PC-9 (cell line): ENCODE data around the gene KCNE4. TPM values are rescaled to one million over a fixed set of nuclear protein-coding genes. Genes with fewer than 3 reads are reported as not detected.
"Not testable (repeated sequence)": the region's sequence is repeated elsewhere in the genome, so short reads cannot be mapped to it uniquely, and the experiment has no call there.

Source experiments
- BruUV-seq: library from RNA; stranded (reverse); fragments of 400-500 nt; replicated peaks from 2 replicates; lab custom pipeline; 2021; lab: Mats Ljungman, UMichigan
- CTCF ChIA-PET: fragments of 300-600 bp; sonication (Branson Sonifier 250); formaldehyde crosslinking; loops from one replicate; lab custom pipeline; 2022; ENCODE audit warnings: antibody characterized with exemption; lab: Charles Lee
- POLR2A ChIA-PET: fragments of 300-600 bp; sonication (Branson Sonifier 250); formaldehyde crosslinking; loops from one replicate; lab custom pipeline; 2022; ENCODE audit warnings: antibody characterized with exemption; ENCODE audit not compliant: unreplicated experiment; lab: Charles Lee
- DNase-seq, 2 experiments: peaks; one replicate each; pipeline versions ENCODE4 v3.0.0 to v3.0.0-alpha.2; 2015 to 2022; ENCODE audit warnings: mixed read lengths in 1 of 2
- H2AFZ ChIP-seq: fragments of 200-600 bp; sonication (generic); 2 replicates; pipeline ENCODE4 v1.8.1; 2017; ENCODE audit warnings: antibody characterized with exemption
- H3F3A ChIP-seq: fragments of 200-600 bp; sonication (generic); 2 replicates; pipeline ENCODE4 v1.8.1; 2017; ENCODE audit warnings: antibody characterized with exemption, mild to moderate bottlenecking, low read depth; ENCODE audit not compliant: insufficient read depth
- H3K27ac ChIP-seq: fragments of 200-600 bp; sonication (generic); 2 replicates; pipeline ENCODE4 v1.6.1; 2016; ENCODE audit warnings: mixed run types
- H3K27me3 ChIP-seq: fragments of 200-600 bp; sonication (generic); 2 replicates; pipeline ENCODE4 v1.6.1; 2016; ENCODE audit warnings: low read depth, mixed run types; ENCODE audit not compliant: insufficient read depth
- H3K36me3 ChIP-seq: fragments of 200-600 bp; sonication (generic); 2 replicates; pipeline ENCODE4 v1.6.1; 2016; ENCODE audit warnings: low read depth, mixed run types
- H3K4me1 ChIP-seq: fragments of 200-600 bp; sonication (generic); replicated peaks from 2 replicates; pipeline ENCODE4 v1.6.1; 2016; ENCODE audit warnings: mixed run types; ENCODE audit not compliant: insufficient read depth
- H3K4me2 ChIP-seq: fragments of 200-600 bp; sonication (generic); 2 replicates; pipeline ENCODE4 v1.6.1; 2017; ENCODE audit warnings: mixed run types
- H3K4me3 ChIP-seq: fragments of 200-600 bp; sonication (generic); 2 replicates; pipeline ENCODE4 v1.6.1; 2016; ENCODE audit warnings: mixed run types
- H3K79me2 ChIP-seq: fragments of 200-600 bp; sonication (generic); 2 replicates; pipeline ENCODE4 v1.6.1; 2017; ENCODE audit warnings: low read depth, mixed run types
- H3K9me2 ChIP-seq: fragments of 200-600 bp; sonication (generic); 2 replicates; pipeline ENCODE4 v1.8.1; 2017; ENCODE audit warnings: mild to moderate bottlenecking; ENCODE audit not compliant: insufficient read depth
- H3K9me3 ChIP-seq: fragments of 200-600 bp; sonication (generic); 2 replicates; pipeline ENCODE4 v1.8.1; 2016; ENCODE audit warnings: low read depth; ENCODE audit not compliant: insufficient read depth
- H4K20me1 ChIP-seq: fragments of 200-600 bp; sonication (generic); 2 replicates; pipeline ENCODE4 v1.8.1; 2017; ENCODE audit not compliant: insufficient read depth
- EZH2 ChIP-seq: fragments of 200-600 bp; sonication (generic); IDR thresholded peaks from 2 replicates; pipeline ENCODE4 v1.8.0; 2017; ENCODE audit warnings: antibody characterized with exemption, low read depth
- intact Hi-C: fragments of 100-400 bp; cut with micrococcal nuclease; formaldehyde crosslinking; loops from one replicate; pipeline ENCODE4 v1.10.0; 2022; ENCODE audit not compliant: unreplicated experiment
- total RNA-seq: library from RNA; stranded (reverse); gene quantifications from 2 replicates; pipeline ENCODE4 v1.2.3, GENCODE V29; 2021
- TF ChIP-seq, protein P1 (sequence below): fragments of 200-600 bp; sonication (generic); conservative IDR thresholded peaks from 2 replicates; pipeline ENCODE4 v1.6.1; 2017; ENCODE audit warnings: mixed run types, antibody characterized with exemption, mild to moderate bottlenecking, moderate library complexity

KCNE4 gene
- total RNA-seq, 1 experiment from 2014 or later: 0.11 TPM

DNA sequence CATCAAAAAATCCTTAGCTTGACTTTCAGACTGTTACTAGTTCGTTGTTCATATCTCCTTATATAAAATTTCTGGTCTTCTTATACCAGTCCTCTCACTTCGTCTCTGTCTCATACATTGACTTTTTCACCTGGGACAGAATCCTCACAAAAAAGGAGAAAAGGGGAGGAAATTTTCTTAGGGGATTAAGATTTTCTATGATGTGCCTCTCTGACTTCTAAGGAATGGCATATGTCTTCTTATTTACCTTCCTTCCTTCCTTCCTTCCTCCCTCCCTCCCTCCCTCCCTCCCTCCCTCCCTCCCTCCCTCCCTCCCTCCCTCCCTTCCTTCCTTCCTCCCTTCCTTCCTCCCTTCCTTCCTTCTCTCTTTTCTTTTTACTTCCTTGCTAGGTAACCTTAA is 27.9 kb downstream of the KCNE4 start:
- Histone ChIP-seq H4K20me1 (no peaks in the 10 kb centered on the region), H3F3A (no peaks in the 10 kb centered on the region), H3K27me3 (no peaks in the 10 kb centered on the region), H3K4me3 (no peak overlapping the region), H2AFZ (no peak overlapping the region), H3K9me3 (0 out of 2 replicates have a peak, but pooled peaks cover 10% of the 10 kb centered on the region), H3K27ac (no peak overlapping the region), H3K79me2 (no peaks in the 10 kb centered on the region), H3K36me3 (no peaks in the 10 kb centered on the region), H3K4me2 (no peak overlapping the region), H3K9me2 (no peaks in the 10 kb centered on the region), H3K4me1 (no peaks in the 10 kb centered on the region)
- ChIA-PET POLR2A (no interaction called here), CTCF (no interaction called here)
- TF ChIP-seq, protein P1, sequence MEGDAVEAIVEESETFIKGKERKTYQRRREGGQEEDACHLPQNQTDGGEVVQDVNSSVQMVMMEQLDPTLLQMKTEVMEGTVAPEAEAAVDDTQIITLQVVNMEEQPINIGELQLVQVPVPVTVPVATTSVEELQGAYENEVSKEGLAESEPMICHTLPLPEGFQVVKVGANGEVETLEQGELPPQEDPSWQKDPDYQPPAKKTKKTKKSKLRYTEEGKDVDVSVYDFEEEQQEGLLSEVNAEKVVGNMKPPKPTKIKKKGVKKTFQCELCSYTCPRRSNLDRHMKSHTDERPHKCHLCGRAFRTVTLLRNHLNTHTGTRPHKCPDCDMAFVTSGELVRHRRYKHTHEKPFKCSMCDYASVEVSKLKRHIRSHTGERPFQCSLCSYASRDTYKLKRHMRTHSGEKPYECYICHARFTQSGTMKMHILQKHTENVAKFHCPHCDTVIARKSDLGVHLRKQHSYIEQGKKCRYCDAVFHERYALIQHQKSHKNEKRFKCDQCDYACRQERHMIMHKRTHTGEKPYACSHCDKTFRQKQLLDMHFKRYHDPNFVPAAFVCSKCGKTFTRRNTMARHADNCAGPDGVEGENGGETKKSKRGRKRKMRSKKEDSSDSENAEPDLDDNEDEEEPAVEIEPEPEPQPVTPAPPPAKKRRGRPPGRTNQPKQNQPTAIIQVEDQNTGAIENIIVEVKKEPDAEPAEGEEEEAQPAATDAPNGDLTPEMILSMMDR: no peak
- no peak for TF ChIP-seq EZH2
- no peak for DNase-seq
- intact Hi-C loops: no loop called here
- no TSS peak for BruUV-seq

DNA sequence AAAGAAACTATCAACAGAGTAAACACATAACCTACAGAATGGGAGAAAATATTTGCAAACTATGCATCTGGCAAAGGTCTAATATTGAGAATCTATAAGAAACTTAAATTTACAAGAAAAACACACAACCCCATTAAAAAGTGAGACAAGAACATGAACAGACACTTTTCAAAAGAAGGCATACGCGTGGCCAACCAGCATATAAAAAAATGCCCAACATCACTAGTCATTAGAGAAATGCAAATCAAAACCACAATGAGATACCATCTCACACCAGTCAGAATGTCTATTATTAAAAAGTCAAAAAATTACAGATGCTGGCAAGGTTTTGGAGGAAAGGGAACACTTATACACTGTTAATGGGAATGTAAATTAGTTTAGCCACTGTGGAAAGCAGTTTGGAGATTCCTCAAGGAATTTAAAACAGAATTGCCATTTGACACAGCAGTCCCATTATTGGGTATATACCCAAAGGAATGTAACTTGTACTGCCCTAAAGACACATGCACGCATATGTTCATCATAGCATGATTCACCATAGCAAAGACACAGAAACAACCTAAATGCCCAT is 28.9 kb downstream of the KCNE4 start:
- H3K4me1 ChIP-seq, H3K79me2 ChIP-seq, DNase-seq, H3K36me3 ChIP-seq, H3K4me3 ChIP-seq, H2AFZ ChIP-seq, H3K27me3 ChIP-seq, BruUV-seq, POLR2A ChIA-PET, H3K27ac ChIP-seq, H3K4me2 ChIP-seq, H3K9me2 ChIP-seq, intact Hi-C loops, CTCF ChIA-PET, H4K20me1 ChIP-seq, H3F3A ChIP-seq, H3K9me3 ChIP-seq: not testable (repeated sequence)

DNA sequence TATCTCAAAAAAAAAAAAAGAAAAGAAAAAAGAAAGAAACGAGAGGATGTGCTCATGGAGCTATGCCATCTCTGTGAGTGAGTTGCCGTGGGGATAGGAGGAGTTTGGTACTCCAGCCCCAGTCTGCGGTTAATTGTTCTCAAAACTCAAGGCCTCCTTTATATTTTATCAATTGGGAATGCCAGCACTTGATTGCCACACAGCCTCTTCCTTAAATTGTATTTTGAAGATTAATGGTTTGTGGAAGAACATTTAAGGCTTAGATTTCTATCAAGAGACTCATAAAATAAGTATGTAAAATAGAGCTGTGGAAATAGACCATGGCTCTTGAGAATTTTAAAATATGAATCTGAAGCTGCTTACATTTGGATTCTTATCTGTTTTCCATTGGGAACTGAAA is 29.8 kb downstream of the KCNE4 start:
- POLR2A ChIA-PET: no interaction called here

More for the DNA sequence above, 29.8 kb downstream of the KCNE4 start:
- CTCF ChIA-PET: interaction anchor here (0.6 to 0.7 kb wide), 2 partner anchors 106 to 361 kb away, joined by 4 to 9 read pairs; no protein-coding TSS in a partner anchor
- TF ChIP-seq, protein P1: no peak
- TF ChIP-seq EZH2: no peak
- Histone ChIP-seq H3K27ac (no peak overlapping the region), H3K4me2 (no peak overlapping the region), H3K36me3 (no peaks in the 10 kb centered on the region), H3K9me3 (0 out of 2 replicates have a peak, but pooled peaks cover 4% of the 10 kb centered on the region), H3K27me3 (no peaks in the 10 kb centered on the region), H3K79me2 (no peaks in the 10 kb centered on the region), H4K20me1 (no peaks in the 10 kb centered on the region), H2AFZ (no peak overlapping the region), H3F3A (no peaks in the 10 kb centered on the region), H3K9me2 (no peaks in the 10 kb centered on the region), H3K4me3 (no peak overlapping the region), H3K4me1 (no peaks in the 10 kb centered on the region)
- DNase-seq: no peak
- BruUV-seq: no TSS peak
- intact Hi-C loops: no loop called here
